Measurements from ENCODE around the gene KLK3. TPM values are rescaled to one million over a fixed set of nuclear protein-coding genes. Genes with fewer than 3 reads are reported as not detected.
A peak's percentile ranks its signal among the peaks of the same experiment; 100 is the strongest.

Gene KLK3
- total RNA-seq, 2 donors from 2014 or later = not detected

- H3K4me3 ChIP-seq (ENCODE audit: low read length) = peak overlapping the region; percentile 56
- peak overlapping the region; percentile 58 for H3K4me3 Mint-ChIP-seq
- no peaks in the 10 kb centered on the region for H3K9me3 ChIP-seq (ENCODE audit: control insufficient read depth, low read length)
- TF ChIP-seq, protein P1, sequence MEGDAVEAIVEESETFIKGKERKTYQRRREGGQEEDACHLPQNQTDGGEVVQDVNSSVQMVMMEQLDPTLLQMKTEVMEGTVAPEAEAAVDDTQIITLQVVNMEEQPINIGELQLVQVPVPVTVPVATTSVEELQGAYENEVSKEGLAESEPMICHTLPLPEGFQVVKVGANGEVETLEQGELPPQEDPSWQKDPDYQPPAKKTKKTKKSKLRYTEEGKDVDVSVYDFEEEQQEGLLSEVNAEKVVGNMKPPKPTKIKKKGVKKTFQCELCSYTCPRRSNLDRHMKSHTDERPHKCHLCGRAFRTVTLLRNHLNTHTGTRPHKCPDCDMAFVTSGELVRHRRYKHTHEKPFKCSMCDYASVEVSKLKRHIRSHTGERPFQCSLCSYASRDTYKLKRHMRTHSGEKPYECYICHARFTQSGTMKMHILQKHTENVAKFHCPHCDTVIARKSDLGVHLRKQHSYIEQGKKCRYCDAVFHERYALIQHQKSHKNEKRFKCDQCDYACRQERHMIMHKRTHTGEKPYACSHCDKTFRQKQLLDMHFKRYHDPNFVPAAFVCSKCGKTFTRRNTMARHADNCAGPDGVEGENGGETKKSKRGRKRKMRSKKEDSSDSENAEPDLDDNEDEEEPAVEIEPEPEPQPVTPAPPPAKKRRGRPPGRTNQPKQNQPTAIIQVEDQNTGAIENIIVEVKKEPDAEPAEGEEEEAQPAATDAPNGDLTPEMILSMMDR (conservative IDR thresholded peaks at IDR 0.05) = no peak
- no peak overlapping the region for H3K9ac ChIP-seq (ENCODE audit: extremely low read depth, low read length, poor library complexity, severe bottlenecking)
- peaks cover 20% of the 10 kb centered on the region for H3K4me1 Mint-ChIP-seq
- 21 to 36% methylated on average over 12 to 52 of the region's 52 CpGs for WGBS, 2 experiments (ENCODE audit: insufficient coverage in 1 of 2, insufficient read length in 1 of 2)
- H3K36me3 Mint-ChIP-seq (ENCODE audit: low read depth) = no peaks in the 10 kb centered on the region
- H3K27ac ChIP-seq (ENCODE audit: low read depth, low read length) = no peak overlapping the region
- H3K9me3 Mint-ChIP-seq = no peaks in the 10 kb centered on the region
- peaks cover 58% of the 10 kb centered on the region for H3K27me3 ChIP-seq (ENCODE audit: control insufficient read depth, insufficient read depth, low read length, poor library complexity, severe bottlenecking)
- H3K27me3 Mint-ChIP-seq (ENCODE audit: insufficient read depth) = peaks cover 92% of the 10 kb centered on the region
- H3K36me3 ChIP-seq (ENCODE audit: control insufficient read depth, insufficient read depth, low read length) = no peaks in the 10 kb centered on the region
- no peaks in the 10 kb centered on the region for H3K4me1 ChIP-seq (ENCODE audit: control insufficient read depth, insufficient read depth, low read length)
- peak; percentile 98 for DNase-seq
- no peak overlapping the region for H3K27ac Mint-ChIP-seq
Measured at GRCh38 chr19:50817941-50818858, 36.5 kb upstream of the KLK3 start.

DNA sequence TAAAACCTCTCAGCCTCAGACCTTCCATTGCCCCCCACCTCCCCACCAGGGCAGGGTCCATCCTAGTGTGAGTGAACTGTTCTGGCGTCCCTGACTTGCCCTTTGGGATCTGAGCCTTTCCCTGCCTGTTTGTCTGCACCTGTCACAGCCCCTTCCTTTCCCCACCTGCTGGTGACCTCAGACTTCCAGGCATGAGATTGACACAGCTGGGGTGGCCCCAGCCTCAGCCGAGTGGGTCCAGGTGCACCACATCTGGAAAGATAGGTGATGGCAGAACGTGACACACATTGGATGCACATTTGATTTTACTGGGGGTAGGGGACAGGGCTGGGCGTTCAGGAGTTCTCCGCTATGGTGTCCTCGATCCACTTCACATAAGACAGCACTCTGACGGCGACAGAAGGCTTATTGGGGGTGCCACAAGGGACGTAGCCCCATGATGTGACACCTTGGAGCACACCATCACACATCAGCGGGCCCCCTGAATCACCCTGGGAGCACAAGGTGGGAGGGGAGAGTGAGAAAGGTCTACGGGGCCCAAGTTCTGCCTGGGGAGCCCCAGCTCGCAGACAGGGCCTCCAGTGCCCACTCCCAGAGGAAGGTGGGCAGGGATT lies 35.7 kb upstream of the KLK3 start:
- peaks cover 20% of the 10 kb centered on the region for H3K4me1 Mint-ChIP-seq

DNA sequence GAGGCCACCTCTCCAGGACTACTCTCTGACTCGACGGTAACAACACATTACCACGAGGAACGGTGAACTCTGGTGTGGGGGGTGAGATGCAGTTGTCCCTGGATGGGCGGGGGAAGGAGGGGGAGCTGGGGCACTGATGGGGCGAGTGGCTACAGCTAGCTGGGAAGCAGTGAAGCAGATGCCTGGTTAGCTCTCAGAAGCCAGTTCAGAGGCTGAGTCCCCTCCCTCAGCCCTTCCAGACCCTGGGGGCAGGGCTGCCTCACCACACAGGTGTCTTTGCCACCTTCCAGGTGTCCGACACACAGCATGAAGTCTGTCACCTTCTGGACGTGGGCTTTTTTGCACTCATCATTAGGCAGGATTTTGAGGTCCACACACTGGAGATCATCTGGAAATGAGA lies 35.1 kb upstream of the KLK3 start:
- Histone ChIP-seq H3K36me3 (ENCODE audit: control insufficient read depth, insufficient read depth, low read length) (no peaks in the 10 kb centered on the region), H3K9me3 (ENCODE audit: control insufficient read depth, low read length) (no peaks in the 10 kb centered on the region), H3K4me3 (ENCODE audit: low read length) (no peak overlapping the region), H3K27me3 (ENCODE audit: control insufficient read depth, insufficient read depth, low read length, poor library complexity, severe bottlenecking) (peaks cover 58% of the 10 kb centered on the region), H3K4me1 (ENCODE audit: control insufficient read depth, insufficient read depth, low read length) (no peaks in the 10 kb centered on the region), H3K9ac (ENCODE audit: extremely low read depth, low read length, poor library complexity, severe bottlenecking) (no peak overlapping the region), H3K27ac (ENCODE audit: low read depth, low read length) (no peak overlapping the region)
- Mint-ChIP-seq H3K4me1 (peaks cover 20% of the 10 kb centered on the region), H3K36me3 (ENCODE audit: low read depth) (no peaks in the 10 kb centered on the region), H3K27ac (no peak overlapping the region), H3K27me3 (ENCODE audit: insufficient read depth) (peaks cover 95% of the 10 kb centered on the region), H3K9me3 (no peaks in the 10 kb centered on the region), H3K4me3 (no peak overlapping the region)
- peak; percentile 62 for DNase-seq
- TF ChIP-seq, protein P1 (conservative IDR thresholded peaks at IDR 0.05) = no peak
- 62 to 72% methylated on average over 4 to 8 of the region's 8 CpGs for WGBS, 2 experiments (ENCODE audit: insufficient coverage in 1 of 2, insufficient read length in 1 of 2)

More for the DNA sequence above, 35.7 kb upstream of the KLK3 start:
- Mint-ChIP-seq H3K27me3 (ENCODE audit: insufficient read depth) (peaks cover 95% of the 10 kb centered on the region), H3K36me3 (ENCODE audit: low read depth) (no peaks in the 10 kb centered on the region), H3K27ac (no peak overlapping the region), H3K9me3 (no peaks in the 10 kb centered on the region), H3K4me3 (peak overlapping the region; percentile 58)
- TF ChIP-seq, protein P1 (conservative IDR thresholded peaks at IDR 0.05) = no peak
- no peaks in the 10 kb centered on the region for H3K9me3 ChIP-seq (ENCODE audit: control insufficient read depth, low read length)
- no peaks in the 10 kb centered on the region for H3K4me1 ChIP-seq (ENCODE audit: control insufficient read depth, insufficient read depth, low read length)
- H3K4me3 ChIP-seq (ENCODE audit: low read length) = no peak overlapping the region
- H3K36me3 ChIP-seq (ENCODE audit: control insufficient read depth, insufficient read depth, low read length) = no peaks in the 10 kb centered on the region
- DNase-seq = peak; percentile 51
- 90% methylated on average over 7 to 12 of the region's 12 CpGs for WGBS, 2 experiments (ENCODE audit: insufficient coverage in 1 of 2, insufficient read length in 1 of 2)
- H3K27ac ChIP-seq (ENCODE audit: low read depth, low read length) = no peak overlapping the region
- H3K9ac ChIP-seq (ENCODE audit: extremely low read depth, low read length, poor library complexity, severe bottlenecking) = no peak overlapping the region
- H3K27me3 ChIP-seq (ENCODE audit: control insufficient read depth, insufficient read depth, low read length, poor library complexity, severe bottlenecking) = peaks cover 58% of the 10 kb centered on the region

Measured in endodermal cell (in vitro differentiated cells).